ENCODE measurements around the gene GIMAP1. TPM values are rescaled to one million over a fixed set of nuclear protein-coding genes. Genes with fewer than 3 reads are reported as not detected.

Gene GIMAP1
- total RNA-seq, 2 donors from 2014 or later, result 5.1 to 5.6 TPM

Other genes starting within 250 kb of the GIMAP1 start
- 10 to 100 TPM; 39.7 to 43.1 TPM for gene GIMAP7, start 201.7 kb upstream of the GIMAP1 start, total RNA-seq
- 100 to 1,000 TPM; 102 to 193 TPM for gene GIMAP4, start 149.2 kb upstream of the GIMAP1 start, total RNA-seq
- gene GIMAP6, start 84.2 kb upstream of the GIMAP1 start, total RNA-seq, result 10 to 100 TPM; 42.3 to 57.3 TPM
- gene GIMAP2, start 30.9 kb upstream of the GIMAP1 start, total RNA-seq, result 10 to 100 TPM; 29.1 to 44.9 TPM
- gene GIMAP5, start 20.8 kb downstream of the GIMAP1 start, total RNA-seq, result 100 to 1,000 TPM; 106 to 142 TPM
- gene TMEM176B, start 83.8 kb downstream of the GIMAP1 start, total RNA-seq, result not detected
- under 1 TPM in 1 of 2 donors, not detected in 1; 0.45 TPM for gene TMEM176A, start 84.2 kb downstream of the GIMAP1 start, total RNA-seq
- gene AOC1, start 135.9 kb downstream of the GIMAP1 start, total RNA-seq, result not detected